Omental fat pad (tissue), 4 donors: ENCODE data around the gene STK16. TPM values are rescaled to one million over a fixed set of nuclear protein-coding genes. Genes with fewer than 3 reads are reported as not detected.

Source experiments
- ATAC-seq: fragments of 150-250 bp; one replicate; pipeline ENCODE4 v1.9.1; 2016; ENCODE audit warnings: mild to moderate bottlenecking, moderate library complexity; ENCODE audit not compliant: low FRiP score
- DNase-seq: peaks from one replicate; pipeline ENCODE4 v3.0.0-alpha.2; 2019; ENCODE audit warnings: low spot score
- CTCF ChIP-seq, 3 donors: fragments of 450-650 bp; IDR thresholded peaks; one replicate each; pipeline ENCODE4 v1.5.1; 2016 to 2017; ENCODE audit warnings: antibody characterized with exemption in 3 of 3, mild to moderate bottlenecking in 3 of 3, moderate library complexity in 2 of 3
- total RNA-seq, 4 donors: library from RNA; depleted of rRNA; stranded (reverse); fragments of >200 nt; gene quantifications; one replicate each; pipeline ENCODE4 v1.1.0, GENCODE V29; 2016

Gene STK16
- total RNA-seq, 4 donors from 2014 or later, result 9.8 to 18.9 (median 12.5) TPM

GRCh38 chr2:219280651-219281050 lies 35.4 kb downstream of the STK16 start:
- DNase-seq, result no peak
- TF ChIP-seq CTCF (IDR thresholded peaks at IDR 0.05), result no peak
- ATAC-seq, result no peak

GRCh38 chr2:219281588-219281987 lies 36.3 kb downstream of the STK16 start:
- DNase-seq, result no peak
- no peak for TF ChIP-seq CTCF (IDR thresholded peaks at IDR 0.05)
- ATAC-seq, result no peak

- ATAC-seq, result no peak
Observed at GRCh38 chr2:219282375-219282774, 37.1 kb downstream of the STK16 start.

GRCh38 chr2:219282943-219283581 lies 37.8 kb downstream of the STK16 start:
- DNase-seq (no peak), ATAC-seq (no peak)
- no peak for TF ChIP-seq CTCF (IDR thresholded peaks at IDR 0.05)

More at GRCh38 chr2:219282375-219282774, 37.1 kb downstream of the STK16 start:
- TF ChIP-seq CTCF (IDR thresholded peaks at IDR 0.05), result no peak
- no peak for DNase-seq

GRCh38 chr2:219284501-219285372 lies 39.5 kb downstream of the STK16 start:
- DNase-seq (no peak), ATAC-seq (no peak)
- no peak for TF ChIP-seq CTCF (IDR thresholded peaks at IDR 0.05)

- no peak for TF ChIP-seq CTCF (IDR thresholded peaks at IDR 0.05)
- DNase-seq, result no peak
- no peak for ATAC-seq
Observed at GRCh38 chr2:219285373-219285735, 40.1 kb downstream of the STK16 start.
